HepG2 (cell line): ENCODE measurements around the gene TACC3. TPM values are rescaled to one million over a fixed set of nuclear protein-coding genes. Genes with fewer than 3 reads are reported as not detected.

Source experiments
- CERS6 ChIP-seq: sonication (generic); formaldehyde crosslinking; IDR thresholded peaks from 2 replicates; pipeline ENCODE4 v1.5.0; 2020; ENCODE audit warnings: missing genetic modification reagents
- DZIP1 ChIP-seq: sonication (generic); formaldehyde crosslinking; IDR thresholded peaks from 2 replicates; pipeline ENCODE4 v1.5.0; 2020; ENCODE audit warnings: mild to moderate bottlenecking, missing genetic modification reagents
- FOXA1 ChIP-seq, 2 experiments: fragments of 450-650 bp in 1 of 2; sonication (generic) in 1 of 2; formaldehyde crosslinking in 1 of 2; IDR thresholded peaks; 2 replicates each; pipeline versions ENCODE4 v1.4.0 to v1.6.1; 2016 to 2020; ENCODE audit warnings: missing genetic modification reagents in 1 of 2
- PHF8 ChIP-seq: sonication (generic); formaldehyde crosslinking; IDR thresholded peaks from 2 replicates; pipeline ENCODE4 v1.5.0; 2020; ENCODE audit warnings: missing genetic modification reagents
- SATB2 ChIP-seq: sonication (generic); formaldehyde crosslinking; IDR thresholded peaks from 2 replicates; pipeline ENCODE4 v1.5.0; 2020; ENCODE audit warnings: missing genetic modification reagents
- SIN3A ChIP-seq: IDR thresholded peaks from 2 replicates; pipeline ENCODE4 v1.6.1; 2011; ENCODE audit warnings: low read depth, mild to moderate bottlenecking, control low read depth, low read length, borderline replicate concordance
- SP5 ChIP-seq: IDR thresholded peaks from 2 replicates; pipeline ENCODE4 v1.6.1; 2016; ENCODE audit warnings: low read depth, borderline replicate concordance
- ZBTB43 ChIP-seq: sonication (generic); formaldehyde crosslinking; conservative IDR thresholded peaks from 2 replicates; pipeline ENCODE4 v1.4.0; 2020; ENCODE audit warnings: missing genetic modification reagents
- ZNF451 ChIP-seq: sonication (generic); formaldehyde crosslinking; IDR thresholded peaks from 2 replicates; pipeline ENCODE4 v1.5.0; 2020; ENCODE audit warnings: mild to moderate bottlenecking, missing genetic modification reagents
- ZNF784 ChIP-seq: sonication (generic); formaldehyde crosslinking; IDR thresholded peaks from 2 replicates; pipeline ENCODE4 v1.5.1; 2020; ENCODE audit warnings: missing genetic modification reagents, mild to moderate bottlenecking, borderline replicate concordance
- ZNF883 ChIP-seq: sonication (generic); formaldehyde crosslinking; IDR thresholded peaks from 2 replicates; pipeline ENCODE4 v1.5.1; 2020; ENCODE audit warnings: mild to moderate bottlenecking, missing genetic modification reagents; ENCODE audit errors: not compliant biosample characterization
- polyA plus RNA-seq, 8 experiments: library from polyadenylated mRNA; depleted of rRNA in 3 of 8; stranded (reverse) in 7 of 8; unstranded in 1 of 8; fragments of >200 nt; fragmentation: Illumina TruSeq in 4 of 8; extraction: Trizol in 4 of 8; gene quantifications; 2 replicates each; pipeline versions ENCODE4 v1.2.1 to v1.2.3, GENCODE V29; 2011 to 2016; ENCODE audit warnings: low read depth in 4 of 8, missing spikeins in 1 of 8, mixed read lengths in 1 of 8; ENCODE audit not compliant: insufficient read depth in 1 of 8
- total RNA-seq, 5 experiments: library from RNA; depleted of rRNA; stranded (reverse); fragments of >200 nt; fragmentation: Illumina TruSeq; extraction: Trizol; gene quantifications; 2 replicates each; pipeline ENCODE4 v1.2.3, GENCODE V29; 2016; ENCODE audit warnings: low read depth in 1 of 5

Gene TACC3
- total and polyA plus RNA-seq, 2 of the 13 experiments (the other 11 are each of a cell fraction or from before 2014, with no cell fraction given) = 20.3 to 21.2 TPM

- TF ChIP-seq SATB2 (no peak), CERS6 (CRISPR knock-in tag) (no peak), SIN3A (0 out of 2 replicates have a peak, but pooled peaks have one; percentile 22), ZBTB43 (CRISPR knock-in tag) (0 out of 2 replicates have a peak, but pooled peaks have one; percentile 21), ZNF784 (CRISPR knock-in tag) (peak; percentile 54; the same call in 1 of the 2 replicates), PHF8 (CRISPR knock-in tag) (no peak; the same call in 1 of the 2 replicates), SP5 (CRISPR knock-in tag) (no peak), DZIP1 (CRISPR knock-in tag) (0 out of 2 replicates have a peak, but pooled peaks have one; percentile 54), FOXA1 (IDR thresholded peaks at IDR 0.05) (no peak), FOXA1 (CRISPR knock-in tag; IDR thresholded peaks at IDR 0.05) (no peak), ZNF883 (CRISPR knock-in tag) (peak; percentile 62), ZNF451 (0 out of 2 replicates have a peak, but pooled peaks have one; percentile 36)
- TF ChIP-seq, all 625 proteins: peak for 10
Measured at GRCh38 chr4:1721666-1722550, 587 bp downstream of the TACC3 start (continued).
